Astrocyte (in vitro differentiated cells and primary cell): Measurements from ENCODE around the gene L3MBTL4. TPM values are rescaled to one million over a fixed set of nuclear protein-coding genes. Genes with fewer than 3 reads are reported as not detected.

ENCODE experiments used
- DNase-seq: peaks from one replicate; pipeline ENCODE4 v3.0.0-alpha.2; 2010; ENCODE audit warnings: low read depth
- FAIRE-seq: peaks from 2 replicates; lab custom pipeline; 2011; peaks lifted over from hg19 to GRCh38; lab: Jason Lieb, UNC
- H2AFZ ChIP-seq: 2 replicates; pipeline ENCODE4 v1.6.0; 2012; ENCODE audit warnings: low read depth, low read length, inconsistent platforms
- H3K27ac ChIP-seq: 2 replicates; pipeline ENCODE4 v1.5.1; 2011; ENCODE audit warnings: low read depth, low read length, inconsistent platforms
- H3K27me3 ChIP-seq: 2 replicates; pipeline ENCODE4 v1.6.0; 2011; ENCODE audit warnings: low read length, inconsistent platforms; ENCODE audit not compliant: insufficient read depth
- H3K36me3 ChIP-seq: 2 replicates; pipeline ENCODE4 v1.5.1; 2011; ENCODE audit warnings: low read length, inconsistent platforms; ENCODE audit not compliant: insufficient read depth
- H3K4me1 ChIP-seq: 2 replicates; pipeline ENCODE4 v1.5.1; 2011; ENCODE audit warnings: low read length, inconsistent platforms; ENCODE audit not compliant: insufficient read depth
- H3K4me2 ChIP-seq: 2 replicates; pipeline ENCODE4 v1.6.0; 2012; ENCODE audit warnings: low read length, inconsistent platforms
- H3K4me3 ChIP-seq: 2 replicates; pipeline ENCODE4 v1.5.1; 2011; ENCODE audit warnings: low read depth, mild to moderate bottlenecking, low read length, inconsistent platforms; ENCODE audit not compliant: insufficient read depth
- H3K79me2 ChIP-seq: 2 replicates; pipeline ENCODE4 v1.6.0; 2012; ENCODE audit warnings: mild to moderate bottlenecking, low read length, inconsistent platforms; ENCODE audit not compliant: insufficient read depth
- H3K9ac ChIP-seq: 2 replicates; pipeline ENCODE4 v1.6.0; 2012; ENCODE audit warnings: mild to moderate bottlenecking, low read length, inconsistent platforms
- H3K9me3 ChIP-seq: 2 replicates; pipeline ENCODE4 v1.5.1; 2012; ENCODE audit warnings: low read depth, mild to moderate bottlenecking, low read length, inconsistent platforms; ENCODE audit not compliant: insufficient read depth
- H4K20me1 ChIP-seq: 2 replicates; pipeline ENCODE4 v1.6.0; 2012; ENCODE audit warnings: low read length, inconsistent platforms; ENCODE audit not compliant: insufficient read depth
- H3K27ac Mint-ChIP-seq: one replicate; pipeline ENCODE4 v1.8.0; 2021; ENCODE audit warnings: mild to moderate bottlenecking, mixed read lengths; ENCODE audit not compliant: unreplicated experiment
- H3K27me3 Mint-ChIP-seq: one replicate; pipeline ENCODE4 v1.8.0; 2021; ENCODE audit warnings: low read depth, mixed read lengths; ENCODE audit not compliant: unreplicated experiment
- H3K36me3 Mint-ChIP-seq: one replicate; pipeline ENCODE4 v1.8.0; 2021; ENCODE audit warnings: low read depth, mixed read lengths; ENCODE audit not compliant: unreplicated experiment
- H3K4me1 Mint-ChIP-seq: one replicate; pipeline ENCODE4 v1.8.0; 2021; ENCODE audit warnings: low read depth, mixed read lengths; ENCODE audit not compliant: unreplicated experiment
- H3K4me3 Mint-ChIP-seq: one replicate; pipeline ENCODE4 v1.8.0; 2021; ENCODE audit warnings: mild to moderate bottlenecking, moderate library complexity, mixed read lengths; ENCODE audit not compliant: unreplicated experiment
- H3K9me3 Mint-ChIP-seq: one replicate; pipeline ENCODE4 v1.8.0; 2021; ENCODE audit warnings: mild to moderate bottlenecking, mixed read lengths; ENCODE audit not compliant: unreplicated experiment
- CTCF ChIP-seq: IDR thresholded peaks from 2 replicates; pipeline ENCODE4 v1.5.1; 2011; ENCODE audit warnings: low read depth, mild to moderate bottlenecking, inconsistent platforms, low read length, moderate library complexity; ENCODE audit not compliant: insufficient read depth
- EZH2 ChIP-seq: IDR thresholded peaks from 2 replicates; pipeline ENCODE4 v1.6.1; 2012; ENCODE audit warnings: mild to moderate bottlenecking, low read length, inconsistent platforms; ENCODE audit not compliant: insufficient read depth
- total RNA-seq: library from RNA; stranded (reverse); gene quantifications from 2 replicates; pipeline ENCODE4 v1.2.1, GENCODE V29; 2021

Gene L3MBTL4
- total RNA-seq, 1 donor from 2014 or later, result 0.52 TPM

- Histone ChIP-seq H3K9ac (no peak overlapping the region), H3K79me2 (no peaks in the 10 kb centered on the region), H3K27me3 (no peaks in the 10 kb centered on the region), H3K4me2 (no peak overlapping the region), H2AFZ (no peak overlapping the region), H3K4me1 (no peaks in the 10 kb centered on the region), H3K9me3 (no peaks in the 10 kb centered on the region), H3K36me3 (no peaks in the 10 kb centered on the region), H4K20me1 (no peaks in the 10 kb centered on the region), H3K4me3 (no peak overlapping the region), H3K27ac (no peak overlapping the region)
- H3K27ac Mint-ChIP-seq, result no peak overlapping the region
- FAIRE-seq, result no peak
- no peaks in the 10 kb centered on the region for H3K9me3 Mint-ChIP-seq
- no peaks in the 10 kb centered on the region for H3K4me1 Mint-ChIP-seq
- TF ChIP-seq CTCF, result no peak
- no peak for TF ChIP-seq EZH2
- H3K36me3 Mint-ChIP-seq, result no peaks in the 10 kb centered on the region
- no peak for DNase-seq
- peaks cover 2% of the 10 kb centered on the region for H3K27me3 Mint-ChIP-seq
- no peak overlapping the region for H3K4me3 Mint-ChIP-seq
Measured at GRCh38 chr18:6242004-6242403, 172.7 kb downstream of the L3MBTL4 start.

GRCh38 chr18:6239716-6240115 lies 175.0 kb downstream of the L3MBTL4 start:
- no peaks in the 10 kb centered on the region for H3K36me3 Mint-ChIP-seq
- no peak for DNase-seq
- Histone ChIP-seq H3K27ac (no peak overlapping the region), H3K79me2 (no peaks in the 10 kb centered on the region), H3K4me2 (no peak overlapping the region), H4K20me1 (no peaks in the 10 kb centered on the region), H2AFZ (no peak overlapping the region), H3K9ac (no peak overlapping the region), H3K4me1 (no peaks in the 10 kb centered on the region), H3K9me3 (no peaks in the 10 kb centered on the region), H3K27me3 (no peaks in the 10 kb centered on the region), H3K4me3 (no peak overlapping the region), H3K36me3 (no peaks in the 10 kb centered on the region)
- no peaks in the 10 kb centered on the region for H3K4me1 Mint-ChIP-seq
- H3K27ac Mint-ChIP-seq, result no peak overlapping the region
- no peak overlapping the region for H3K4me3 Mint-ChIP-seq
- peaks cover 2% of the 10 kb centered on the region for H3K27me3 Mint-ChIP-seq
- no peak for TF ChIP-seq CTCF
- TF ChIP-seq EZH2, result no peak
- peaks cover 2% of the 10 kb centered on the region for H3K9me3 Mint-ChIP-seq
- FAIRE-seq, result no peak

GRCh38 chr18:6236258-6236657 lies 178.5 kb downstream of the L3MBTL4 start:
- no peaks in the 10 kb centered on the region for H3K79me2 ChIP-seq
- no peak for FAIRE-seq

More at GRCh38 chr18:6236258-6236657, 178.5 kb downstream of the L3MBTL4 start:
- peaks cover 2% of the 10 kb centered on the region for H3K9me3 Mint-ChIP-seq
- no peak overlapping the region for H3K27ac Mint-ChIP-seq
- H3K4me3 Mint-ChIP-seq, result no peak overlapping the region
- Histone ChIP-seq H3K4me3 (no peak overlapping the region), H2AFZ (no peak overlapping the region), H3K27me3 (no peaks in the 10 kb centered on the region), H3K36me3 (no peaks in the 10 kb centered on the region), H4K20me1 (no peaks in the 10 kb centered on the region), H3K4me2 (no peak overlapping the region), H3K4me1 (no peaks in the 10 kb centered on the region), H3K9ac (no peak overlapping the region), H3K27ac (no peak overlapping the region), H3K9me3 (no peaks in the 10 kb centered on the region)
- H3K27me3 Mint-ChIP-seq, result no peaks in the 10 kb centered on the region
- no peaks in the 10 kb centered on the region for H3K4me1 Mint-ChIP-seq
- DNase-seq, result no peak
- H3K36me3 Mint-ChIP-seq, result no peaks in the 10 kb centered on the region
- TF ChIP-seq CTCF (no peak), EZH2 (no peak)
